HG03135 (cell line): Measurements from ENCODE around the gene EFCAB14.
"Not testable (repeated sequence)": the region's sequence is repeated elsewhere in the genome, so short reads cannot be mapped to it uniquely, and the experiment has no call there.

Source experiments
- ATAC-seq: cut with Tn5 transposase; IDR thresholded peaks from one replicate; pipeline ENCODE4 v1.9.1; 2021; ENCODE audit warnings: mild to moderate bottlenecking, moderate library complexity; ENCODE audit not compliant: unreplicated experiment

EFCAB14 gene

GRCh38 chr1:46724991-46725735 lies 6.2 kb upstream of the EFCAB14 start:
- no peak for ATAC-seq

DNA sequence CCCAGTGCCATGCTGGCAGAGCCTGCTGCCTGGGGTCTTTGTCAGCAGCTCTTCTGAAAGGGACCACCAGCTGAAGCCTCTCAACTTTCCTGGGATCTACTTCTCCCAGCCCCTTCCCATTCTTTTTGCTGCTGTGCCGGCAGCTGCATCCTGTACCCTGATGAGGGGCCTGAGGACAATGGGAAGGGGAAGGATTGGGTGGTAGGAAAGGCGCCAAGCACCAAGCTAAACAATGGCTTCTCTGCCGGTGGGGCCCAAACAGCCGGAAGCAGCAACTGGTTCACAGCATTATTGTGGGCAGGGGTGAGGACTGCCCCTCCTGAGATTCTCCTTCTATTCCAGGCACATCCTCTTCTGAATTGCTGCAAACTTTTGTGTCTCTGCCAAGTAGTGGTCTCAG lies 5.0 kb upstream of the EFCAB14 start:
- no peak for ATAC-seq

- no peak for ATAC-seq
These were observed 2.8 kb upstream of the EFCAB14 start for GRCh38 chr1:46721686-46722205.

GRCh38 chr1:46721204-46721603 lies 2.3 kb upstream of the EFCAB14 start:
- no peak for ATAC-seq

DNA sequence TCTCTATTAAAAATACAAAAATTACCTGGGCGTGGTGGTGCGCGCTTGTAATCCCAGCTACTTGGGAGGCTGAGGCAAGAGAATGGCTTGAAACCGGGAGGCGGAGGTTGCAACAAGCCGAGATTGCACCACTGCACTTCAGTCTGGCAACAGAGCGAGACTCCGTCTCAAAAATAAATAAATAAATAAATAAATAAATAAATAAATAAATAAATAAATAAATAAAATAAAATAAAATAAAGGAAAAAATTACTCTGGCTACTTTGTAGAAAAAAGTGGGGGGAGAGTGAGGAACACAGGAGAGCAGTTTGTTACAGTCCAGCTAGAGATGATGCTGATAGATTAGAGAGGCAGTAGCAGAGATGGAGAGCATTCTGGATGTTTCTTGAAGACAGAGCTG lies 1.4 kb upstream of the EFCAB14 start:
- ATAC-seq: not testable (repeated sequence)

GRCh38 chr1:46719689-46720088 lies 775 bp upstream of the EFCAB14 start:
- no peak for ATAC-seq

DNA sequence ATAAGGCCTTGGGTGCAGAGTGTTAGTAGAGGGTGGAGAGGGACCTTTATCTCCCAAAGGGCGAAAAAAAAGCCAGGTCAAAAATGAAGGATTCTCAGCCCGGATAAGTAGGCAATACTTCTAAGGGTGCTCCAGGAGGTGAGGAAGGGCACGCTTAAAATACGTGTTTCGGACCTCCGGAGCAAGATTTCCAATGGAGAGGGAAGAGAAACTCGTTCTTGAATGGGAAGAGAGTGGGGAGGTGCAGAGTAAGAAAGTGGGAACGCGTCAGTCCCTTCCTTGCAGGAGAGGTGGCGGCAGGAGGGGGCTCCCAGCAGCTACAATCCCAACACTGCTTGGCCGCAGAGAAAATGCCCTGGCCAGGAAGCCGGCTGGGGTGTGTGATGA lies 581 bp downstream of the EFCAB14 start:
- ATAC-seq: no peak

- ATAC-seq: no peak
These were observed 1.3 kb downstream of the EFCAB14 start for GRCh38 chr1:46717654-46718053.

GRCh38 chr1:46714976-46715375 lies 3.9 kb downstream of the EFCAB14 start:
- ATAC-seq: no peak

GRCh38 chr1:46708121-46708520 lies 10.8 kb downstream of the EFCAB14 start:
- ATAC-seq: no peak

DNA sequence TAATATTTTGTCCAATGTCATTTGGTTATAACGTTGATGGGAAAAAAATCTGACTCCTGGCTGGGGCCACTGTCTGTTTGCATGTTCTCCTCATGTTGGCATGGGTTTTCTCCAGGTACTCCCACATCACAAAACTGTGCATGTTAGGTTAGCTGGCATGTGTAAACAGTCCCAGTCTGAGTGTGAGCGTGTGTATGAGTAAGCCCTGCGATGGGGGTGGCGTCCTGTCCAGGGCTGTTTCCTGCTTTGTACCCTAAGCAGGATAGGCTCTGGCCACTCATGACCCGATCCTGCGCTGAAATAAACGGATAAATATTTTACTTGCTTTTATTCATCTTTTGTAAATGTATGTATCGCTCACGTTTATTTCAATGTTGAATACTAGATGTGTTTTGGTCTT lies 13.5 kb downstream of the EFCAB14 start:
- ATAC-seq: no peak

DNA sequence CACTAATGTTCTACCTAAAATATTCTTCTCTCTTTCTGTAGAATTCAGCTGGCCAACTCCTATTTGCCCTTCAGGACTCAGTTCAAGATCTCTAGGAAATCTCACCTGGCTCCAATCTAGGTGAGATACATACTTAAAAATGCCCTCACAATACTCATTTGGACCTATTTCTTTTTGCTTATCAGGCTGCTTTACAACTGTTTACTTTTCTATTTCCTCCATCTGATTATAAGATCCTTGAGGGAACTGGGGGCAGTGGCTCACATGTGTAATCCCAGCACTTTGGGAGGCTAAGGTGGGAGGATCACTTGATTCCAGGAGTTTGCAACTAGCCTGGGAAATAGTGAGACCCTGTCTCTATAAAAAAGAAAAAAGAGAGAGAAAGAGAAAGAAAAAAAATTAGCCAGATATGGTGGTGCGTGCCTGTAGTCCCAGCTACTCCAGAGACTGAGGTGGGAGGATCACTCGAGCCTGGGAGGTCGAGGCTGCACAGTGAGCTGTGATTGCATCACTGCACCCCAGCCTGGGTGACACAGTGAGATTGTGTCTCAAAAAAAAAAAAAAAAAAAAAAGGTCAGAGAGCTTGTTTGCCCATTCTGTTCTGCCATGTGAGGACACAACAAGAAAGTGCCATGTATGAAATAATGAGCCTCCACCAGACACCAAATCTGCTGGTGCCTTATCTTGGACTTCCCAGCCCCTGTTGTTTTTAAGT lies 14.8 kb downstream of the EFCAB14 start:
- no peak for ATAC-seq

GRCh38 chr1:46699666-46700065 lies 19.2 kb downstream of the EFCAB14 start:
- no peak for ATAC-seq

- ATAC-seq: no peak
These were observed 21.9 kb downstream of the EFCAB14 start for GRCh38 chr1:46697053-46697452.

GRCh38 chr1:46694676-46695075 lies 24.2 kb downstream of the EFCAB14 start:
- not testable (repeated sequence) for ATAC-seq

GRCh38 chr1:46692811-46693770 lies 25.8 kb downstream of the EFCAB14 start:
- ATAC-seq: no peak

- no peak for ATAC-seq
These were observed 26.7 kb downstream of the EFCAB14 start for GRCh38 chr1:46691997-46692790.

DNA sequence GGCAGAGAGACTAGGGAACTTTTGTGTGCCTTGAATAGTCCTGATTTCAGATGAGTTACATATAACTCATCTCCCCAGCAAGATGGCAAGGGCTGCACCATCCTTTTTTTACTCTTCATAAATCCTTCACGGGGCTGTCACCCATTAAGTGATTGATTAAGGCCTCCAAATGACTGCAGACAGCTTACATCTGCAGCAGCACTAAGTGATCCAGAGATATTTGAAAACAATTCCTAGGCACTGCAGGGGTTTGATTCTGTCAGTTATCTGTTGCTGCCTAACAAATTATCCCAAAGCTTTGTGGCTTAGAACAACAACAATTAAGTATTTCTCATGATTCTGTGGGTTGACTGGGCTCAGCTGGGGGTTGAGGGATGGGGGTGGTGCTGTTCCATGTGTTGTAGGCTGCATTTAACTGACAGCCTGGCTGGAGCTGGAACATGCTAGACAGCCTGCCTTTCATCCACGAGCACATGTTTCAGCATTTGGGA lies 27.9 kb downstream of the EFCAB14 start:
- no peak for ATAC-seq

DNA sequence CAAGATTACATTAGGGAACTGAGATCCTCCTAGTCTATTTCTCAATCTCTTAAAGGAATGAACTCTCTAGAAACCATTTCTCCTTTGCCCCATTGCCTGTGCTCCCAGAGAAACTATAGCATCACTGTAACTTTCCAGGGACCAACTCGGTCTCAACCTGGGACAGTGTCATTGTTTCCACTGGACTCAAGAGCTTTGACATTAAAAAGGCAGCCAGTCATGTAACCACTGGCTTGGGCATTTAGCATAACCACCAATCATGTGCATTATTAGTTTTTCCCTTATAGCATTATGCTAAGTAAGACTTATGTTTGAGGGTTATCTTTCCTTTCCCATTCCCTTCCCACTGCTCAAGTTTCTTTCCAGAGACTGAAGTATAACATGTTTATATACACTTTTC lies 29.0 kb downstream of the EFCAB14 start:
- no peak for ATAC-seq

DNA sequence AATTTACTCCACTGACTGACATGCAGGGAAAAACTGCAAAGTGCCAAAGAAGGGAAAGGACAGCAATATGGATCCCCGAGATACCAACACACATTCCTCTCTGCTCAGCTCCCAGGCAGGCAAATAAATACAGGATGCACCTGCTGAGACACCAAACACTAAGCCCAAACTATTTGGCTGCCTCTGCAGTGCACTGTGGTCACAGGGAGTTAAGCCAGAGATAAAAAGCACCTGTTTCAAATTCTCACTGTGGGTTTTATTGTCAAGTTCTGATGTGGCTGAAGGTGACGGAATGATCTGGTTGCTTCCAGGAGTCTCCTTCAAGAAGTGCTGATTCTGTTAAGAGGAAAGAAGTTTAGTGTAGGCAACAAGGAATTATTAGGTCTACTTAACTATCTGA lies 29.6 kb downstream of the EFCAB14 start:
- ATAC-seq: no peak
